ENCODE results near the gene CYP2C8.

DNA sequence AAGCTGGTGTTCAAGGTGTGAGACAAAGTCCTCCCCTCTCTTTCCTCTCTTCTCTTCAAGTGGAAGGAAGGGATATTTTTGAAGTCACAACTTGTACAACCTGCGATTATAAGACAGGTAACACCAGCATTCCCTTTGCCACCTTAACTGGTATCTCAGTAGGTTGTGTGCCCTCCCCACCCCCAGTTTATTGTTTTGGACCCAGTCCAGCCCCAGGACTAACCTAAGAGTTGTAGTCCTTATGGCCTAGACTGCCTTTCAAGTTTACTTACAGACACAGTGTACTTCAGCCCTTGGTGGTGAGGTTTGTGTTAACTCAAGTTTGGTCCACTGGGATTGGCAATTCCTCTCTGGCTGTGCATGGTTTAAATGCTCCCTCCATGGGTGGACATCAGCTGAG, 26.8 kb upstream of the CYP2C8 start:
- TF ChIP-seq, protein P1, sequence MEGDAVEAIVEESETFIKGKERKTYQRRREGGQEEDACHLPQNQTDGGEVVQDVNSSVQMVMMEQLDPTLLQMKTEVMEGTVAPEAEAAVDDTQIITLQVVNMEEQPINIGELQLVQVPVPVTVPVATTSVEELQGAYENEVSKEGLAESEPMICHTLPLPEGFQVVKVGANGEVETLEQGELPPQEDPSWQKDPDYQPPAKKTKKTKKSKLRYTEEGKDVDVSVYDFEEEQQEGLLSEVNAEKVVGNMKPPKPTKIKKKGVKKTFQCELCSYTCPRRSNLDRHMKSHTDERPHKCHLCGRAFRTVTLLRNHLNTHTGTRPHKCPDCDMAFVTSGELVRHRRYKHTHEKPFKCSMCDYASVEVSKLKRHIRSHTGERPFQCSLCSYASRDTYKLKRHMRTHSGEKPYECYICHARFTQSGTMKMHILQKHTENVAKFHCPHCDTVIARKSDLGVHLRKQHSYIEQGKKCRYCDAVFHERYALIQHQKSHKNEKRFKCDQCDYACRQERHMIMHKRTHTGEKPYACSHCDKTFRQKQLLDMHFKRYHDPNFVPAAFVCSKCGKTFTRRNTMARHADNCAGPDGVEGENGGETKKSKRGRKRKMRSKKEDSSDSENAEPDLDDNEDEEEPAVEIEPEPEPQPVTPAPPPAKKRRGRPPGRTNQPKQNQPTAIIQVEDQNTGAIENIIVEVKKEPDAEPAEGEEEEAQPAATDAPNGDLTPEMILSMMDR (IDR thresholded peaks at IDR 0.05; ENCODE audit: insufficient read depth, low read length, poor library complexity, severe bottlenecking), result no peak
- TF ChIP-seq EZH2phosphoT487 (conservative IDR thresholded peaks at IDR 0.05; ENCODE audit: low read length), result no peak

All from SU-DHL-6 (cell line).